GM12873 (cell line): Measurements from ENCODE around the gene TXNDC17.

ENCODE experiments used
- CTCF ChIP-seq: IDR thresholded peaks from 2 replicates; pipeline ENCODE4 v1.5.1; 2012; ENCODE audit warnings: low read depth, mild to moderate bottlenecking, moderate library complexity, low read length, control low read depth; ENCODE audit not compliant: insufficient read depth; ENCODE audit errors: missing control alignments

The TXNDC17 gene

GRCh38 chr17:6688944-6689343 lies 48.1 kb downstream of the TXNDC17 start:
- TF ChIP-seq CTCF, result no peak

GRCh38 chr17:6690641-6691040 lies 49.8 kb downstream of the TXNDC17 start:
- no peak for TF ChIP-seq CTCF

GRCh38 chr17:6691546-6691945 lies 50.7 kb downstream of the TXNDC17 start:
- TF ChIP-seq CTCF, result no peak
